HG03558 (cell line): ENCODE measurements around the gene DBN1.

Experiments
- ATAC-seq: cut with Tn5 transposase; IDR thresholded peaks from one replicate; pipeline ENCODE4 v1.9.1; 2021; ENCODE audit warnings: moderate number of reproducible peaks; ENCODE audit not compliant: unreplicated experiment; ENCODE audit errors: extremely low read depth

Gene DBN1

DNA sequence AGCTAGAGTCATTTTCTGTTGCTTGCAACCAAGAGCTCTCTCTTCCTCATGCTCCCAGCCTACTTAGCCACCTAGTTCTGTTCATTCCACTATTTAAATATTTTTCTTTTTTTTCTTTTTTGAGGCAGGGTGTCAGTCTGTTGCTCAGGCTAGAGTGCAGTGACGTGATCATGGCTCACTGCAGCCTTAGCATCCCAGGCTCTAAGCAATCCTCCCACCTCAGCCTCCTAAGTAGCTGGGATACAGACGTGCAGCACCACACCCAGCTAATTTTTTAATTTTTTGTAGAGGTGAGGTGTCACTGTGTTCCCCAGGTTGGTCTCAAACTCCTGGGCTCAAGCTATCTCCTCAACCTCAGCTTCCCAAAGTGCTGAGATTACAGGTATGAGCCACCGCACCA is 59.0 kb downstream of the DBN1 start:
- no peak for ATAC-seq

DNA sequence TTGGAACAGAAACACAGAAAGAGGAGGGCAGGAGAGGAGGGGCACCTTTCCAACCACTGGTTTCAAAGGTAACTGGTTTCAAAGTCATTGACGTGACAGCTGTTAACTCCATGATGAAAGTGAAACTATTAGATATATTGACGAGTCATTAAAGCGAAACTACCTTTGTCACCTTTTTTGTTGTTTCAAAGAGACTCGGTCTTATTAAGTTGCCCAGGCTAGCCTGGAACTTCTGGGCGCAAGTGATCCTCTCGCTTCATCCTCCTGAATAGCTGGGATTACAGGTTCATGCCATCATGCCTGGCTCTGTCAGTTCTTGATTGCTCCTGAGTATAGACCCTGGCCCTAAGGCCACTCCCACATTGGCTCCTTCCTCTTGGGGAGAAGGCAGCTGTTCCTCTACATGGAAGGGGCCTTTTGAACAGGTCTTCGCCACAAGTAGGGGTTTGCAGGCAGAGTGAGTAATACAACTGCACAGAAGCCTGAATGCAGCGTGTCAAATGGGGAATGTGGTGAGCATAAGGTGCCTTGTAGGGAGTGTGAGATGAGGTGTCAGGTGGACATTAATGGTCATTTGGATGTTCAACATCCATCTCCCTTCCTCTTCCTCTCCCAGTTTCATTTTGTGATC is 60.7 kb downstream of the DBN1 start:
- no peak for ATAC-seq

DNA sequence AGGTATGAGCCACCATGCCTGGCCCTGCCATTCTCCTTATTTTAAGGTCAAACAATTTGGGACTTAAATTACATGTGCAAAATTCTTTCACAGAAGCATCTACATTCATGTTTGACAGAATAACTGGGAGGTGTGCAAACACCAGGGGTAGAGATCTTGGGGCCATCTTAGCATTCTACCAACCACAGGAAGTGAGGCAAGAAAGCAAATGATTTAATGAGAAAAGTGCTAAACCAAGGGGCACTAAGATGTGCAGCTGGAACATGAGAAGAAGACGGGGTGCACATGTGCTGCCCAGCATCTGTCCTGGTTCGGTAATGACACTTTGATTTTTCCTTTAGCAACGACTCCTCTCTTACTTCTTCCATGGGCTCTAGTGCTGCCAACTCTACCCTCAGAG is 62.9 kb downstream of the DBN1 start:
- ATAC-seq, result no peak

DNA sequence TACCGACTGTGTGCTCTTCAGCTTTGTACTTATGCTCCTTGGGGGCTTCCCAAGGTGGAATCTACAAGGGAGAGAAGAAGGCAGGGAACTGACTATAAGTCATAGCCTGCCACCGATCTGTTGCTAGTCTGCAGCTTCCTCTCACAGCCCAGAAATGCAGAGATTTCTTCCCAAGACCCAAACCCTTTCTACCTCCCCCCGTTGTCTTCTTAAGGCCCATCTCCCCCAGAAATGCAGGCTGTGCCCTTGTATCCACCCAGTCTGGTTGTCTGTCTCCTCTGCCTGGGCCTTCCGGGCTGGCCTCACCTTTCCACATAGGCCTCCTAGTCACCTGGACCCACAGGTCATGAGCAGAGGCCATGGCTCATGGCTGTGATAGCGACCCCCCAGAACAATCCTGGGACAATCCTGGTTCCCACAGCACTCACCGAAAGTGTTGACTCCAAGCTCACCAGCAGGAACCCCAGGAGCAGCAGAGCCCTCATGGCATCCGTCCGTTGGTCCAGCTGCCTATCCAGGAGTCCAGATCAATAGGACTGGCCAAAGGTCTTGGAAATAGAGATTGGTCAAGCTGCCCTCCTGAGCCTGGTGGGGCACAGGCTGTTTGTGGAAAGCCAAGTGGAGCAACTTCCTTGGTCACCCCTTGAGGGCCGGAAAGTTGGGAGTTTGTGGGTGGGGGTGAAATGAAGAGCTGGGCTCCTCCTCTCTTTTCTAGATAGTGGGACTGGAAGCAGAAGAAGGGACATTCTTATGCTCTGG is 64.2 kb downstream of the DBN1 start, which contains the start of gene F12:
TSS of gene F12 (minus strand) at position 522 of the 759 bp plus-strand sequence. CDS start at position 485, 37 bp downstream.
- no peak for ATAC-seq
